NB4 (cell line): ENCODE measurements around the gene SCGB1C1.
A peak's percentile ranks its signal among the peaks of the same experiment; 100 is the strongest.

Source experiments
- DNase-seq: peaks from one replicate; pipeline ENCODE4 v3.0.0; 2010; ENCODE audit warnings: low read depth
- H3K4me3 ChIP-seq: one replicate; pipeline ENCODE4 v1.5.1; 2011; ENCODE audit warnings: mild to moderate bottlenecking, low read depth, low read length, moderate library complexity
- CTCF ChIP-seq: IDR thresholded peaks from one replicate; pipeline ENCODE4 v1.5.1; 2012; ENCODE audit warnings: low read depth, low read length
- MAX ChIP-seq: IDR thresholded peaks from 2 replicates; pipeline ENCODE4 v1.6.1; 2011; ENCODE audit warnings: low read depth, low read length
- MYC ChIP-seq: IDR thresholded peaks from 2 replicates; pipeline ENCODE4 v1.6.1; 2011; ENCODE audit warnings: low read depth, low read length
- POLR2A ChIP-seq: IDR thresholded peaks from 2 replicates; pipeline ENCODE4 v1.6.1; 2011; ENCODE audit warnings: mild to moderate bottlenecking; ENCODE audit not compliant: insufficient read length; ENCODE audit errors: extremely low read depth

The SCGB1C1 gene

GRCh38 chr11:203056-203944, 10.4 kb downstream of the SCGB1C1 start:
- no peak for DNase-seq
- TF ChIP-seq POLR2A (no peak), MYC (no peak), CTCF (no peak), MAX (no peak)
- H3K4me3 ChIP-seq = no peak overlapping the region

GRCh38 chr11:203945-204586, 11.2 kb downstream of the SCGB1C1 start:
- TF ChIP-seq CTCF (no peak), POLR2A (no peak), MAX (no peak), MYC (no peak)
- H3K4me3 ChIP-seq = no peak overlapping the region
- DNase-seq = no peak

- no peak overlapping the region for H3K4me3 ChIP-seq
- no peak for TF ChIP-seq MYC
- DNase-seq = no peak
These were observed 11.8 kb downstream of the SCGB1C1 start for GRCh38 chr11:204587-205109.

- no peak overlapping the region for H3K4me3 ChIP-seq
- TF ChIP-seq MYC = no peak
- TF ChIP-seq POLR2A = no peak
- no peak for TF ChIP-seq CTCF
- TF ChIP-seq MAX = no peak
- DNase-seq = no peak
These were observed 12.5 kb downstream of the SCGB1C1 start for GRCh38 chr11:205221-206001.

- TF ChIP-seq MAX (no peak), MYC (no peak)
- H3K4me3 ChIP-seq = peak overlapping the region; percentile 88
These were observed 13.1 kb downstream of the SCGB1C1 start for GRCh38 chr11:206002-206384.

GRCh38 chr11:206526-207207, 13.8 kb downstream of the SCGB1C1 start:
- peak overlapping the region; percentile 88 for H3K4me3 ChIP-seq
- TF ChIP-seq MYC = no peak
- no peak for TF ChIP-seq POLR2A
- no peak for TF ChIP-seq MAX
- no peak for TF ChIP-seq CTCF
- DNase-seq = peak; percentile 40

More at GRCh38 chr11:206002-206384, 13.1 kb downstream of the SCGB1C1 start:
- DNase-seq = no peak
